Measurements from ENCODE around the gene TBC1D9B. TPM values are rescaled to one million over a fixed set of nuclear protein-coding genes. Genes with fewer than 3 reads are reported as not detected.

TBC1D9B gene
- total RNA-seq, 4 donors from 2014 or later: 115 to 210 (median 168) TPM

- H3K4me1 ChIP-seq: no peaks in the 10 kb centered on the region
- no peaks in the 10 kb centered on the region for H3K36me3 ChIP-seq
- H3K9me3 ChIP-seq: no peaks in the 10 kb centered on the region
- no peak for DNase-seq (ENCODE audit: low spot score in 2 of 2)
- 93 to 94% methylated on average over 13 of the region's 13 CpGs for WGBS, 2 donors
- TF ChIP-seq POLR2A (IDR thresholded peaks at IDR 0.05) (no peak), CTCF (IDR thresholded peaks at IDR 0.05) (no peak), EP300 (IDR thresholded peaks at IDR 0.05) (no peak)
- H3K27me3 ChIP-seq: no peaks in the 10 kb centered on the region
- no peak overlapping the region for H3K4me3 ChIP-seq
- no peak overlapping the region for H3K27ac ChIP-seq
Measured at GRCh38 chr5:179936976-179937681, 29.4 kb upstream of the TBC1D9B start.

GRCh38 chr5:179930788-179931473, 23.2 kb upstream of the TBC1D9B start:
- Histone ChIP-seq H3K4me3 (no peak overlapping the region), H3K9me3 (no peaks in the 10 kb centered on the region), H3K27ac (no peak overlapping the region), H3K4me1 (no peaks in the 10 kb centered on the region), H3K36me3 (no peaks in the 10 kb centered on the region), H3K27me3 (no peaks in the 10 kb centered on the region)
- WGBS, 2 donors: 58 to 63% methylated on average over 8 of the region's 8 CpGs
- TF ChIP-seq EP300 (IDR thresholded peaks at IDR 0.05): no peak
- no peak for TF ChIP-seq POLR2A (IDR thresholded peaks at IDR 0.05)
- TF ChIP-seq CTCF (IDR thresholded peaks at IDR 0.05): no peak
- no peak for DNase-seq (ENCODE audit: low spot score in 2 of 2)

- 85 to 90% methylated on average over 7 of the region's 7 CpGs for WGBS, 2 donors
- Histone ChIP-seq H3K4me3 (no peak overlapping the region), H3K27me3 (no peaks in the 10 kb centered on the region), H3K9me3 (no peaks in the 10 kb centered on the region), H3K36me3 (no peaks in the 10 kb centered on the region), H3K27ac (no peak overlapping the region), H3K4me1 (no peaks in the 10 kb centered on the region)
- no peak for DNase-seq (ENCODE audit: low spot score in 2 of 2)
- TF ChIP-seq EP300 (IDR thresholded peaks at IDR 0.05) (no peak), CTCF (IDR thresholded peaks at IDR 0.05) (no peak), POLR2A (IDR thresholded peaks at IDR 0.05) (no peak)
Measured at GRCh38 chr5:179927824-179928223, 20.1 kb upstream of the TBC1D9B start.

- H3K36me3 ChIP-seq: no peaks in the 10 kb centered on the region
- DNase-seq (ENCODE audit: low spot score in 2 of 2): no peak
- H3K4me3 ChIP-seq: no peak overlapping the region
- TF ChIP-seq POLR2A (IDR thresholded peaks at IDR 0.05) (no peak), CTCF (IDR thresholded peaks at IDR 0.05) (no peak), EP300 (IDR thresholded peaks at IDR 0.05) (no peak)
- WGBS, 2 donors: 87 to 89% methylated on average over 8 of the region's 8 CpGs
- H3K27me3 ChIP-seq: no peaks in the 10 kb centered on the region
- H3K4me1 ChIP-seq: no peaks in the 10 kb centered on the region
- H3K27ac ChIP-seq: no peak overlapping the region
- no peaks in the 10 kb centered on the region for H3K9me3 ChIP-seq
Measured at GRCh38 chr5:179926657-179927056, 19.0 kb upstream of the TBC1D9B start.

- TF ChIP-seq POLR2A (IDR thresholded peaks at IDR 0.05) (no peak), CTCF (IDR thresholded peaks at IDR 0.05) (no peak), EP300 (IDR thresholded peaks at IDR 0.05) (no peak)
- H3K27ac ChIP-seq: no peak overlapping the region
- H3K36me3 ChIP-seq: peaks cover 0 to 10% (median 0%) of the 10 kb centered on the region in 3 donors
- DNase-seq (ENCODE audit: low spot score in 2 of 2): no peak
- no peaks in the 10 kb centered on the region for H3K27me3 ChIP-seq
- H3K4me1 ChIP-seq: no peaks in the 10 kb centered on the region
- 90 to 92% methylated on average over 6 of the region's 6 CpGs for WGBS, 2 donors
- no peak overlapping the region for H3K4me3 ChIP-seq
- H3K9me3 ChIP-seq: no peaks in the 10 kb centered on the region
Measured at GRCh38 chr5:179923436-179923835, 15.7 kb upstream of the TBC1D9B start.
